Activated CD8-positive, alpha-beta memory T cell treated with anti-CD3 and anti-CD28 coated beads, Interleukin-2, amount 50 U/mL, for 1 hour (primary cell): ENCODE results near the gene LOXL3.

Experiments used
- DNase-seq: peaks from one replicate; pipeline ENCODE4 v3.0.0-alpha.2; 2020; ENCODE audit errors: extremely low read depth

LOXL3 gene

DNA sequence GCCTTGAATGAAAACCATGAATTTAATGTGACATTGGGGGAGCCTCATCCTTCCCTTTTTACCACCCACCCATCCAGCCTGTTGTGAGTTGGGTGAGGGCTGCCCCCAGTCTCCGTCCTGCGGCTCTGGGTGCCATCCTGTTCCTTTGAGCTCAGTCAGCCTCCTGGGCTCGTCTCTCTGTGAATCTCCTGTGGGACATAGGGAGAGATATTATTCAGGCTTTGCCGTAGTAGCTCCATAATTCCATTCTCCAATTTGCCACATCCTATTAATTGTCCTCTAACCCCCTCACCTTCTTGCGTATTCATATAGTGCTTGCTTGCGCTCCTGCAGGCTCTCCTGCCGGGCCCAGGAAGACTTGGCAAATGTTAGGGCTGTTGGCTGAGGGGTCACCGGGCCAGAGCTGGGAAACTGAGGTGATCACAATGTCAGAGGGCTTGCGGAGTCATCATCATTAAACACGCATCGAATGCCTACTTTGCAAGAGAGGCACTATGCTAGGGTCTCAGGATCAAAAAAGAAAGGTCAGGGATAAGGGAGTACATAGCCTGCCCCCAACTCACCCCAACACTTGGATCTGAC is 27.0 kb downstream of the LOXL3 start:
- DNase-seq: no peak

DNA sequence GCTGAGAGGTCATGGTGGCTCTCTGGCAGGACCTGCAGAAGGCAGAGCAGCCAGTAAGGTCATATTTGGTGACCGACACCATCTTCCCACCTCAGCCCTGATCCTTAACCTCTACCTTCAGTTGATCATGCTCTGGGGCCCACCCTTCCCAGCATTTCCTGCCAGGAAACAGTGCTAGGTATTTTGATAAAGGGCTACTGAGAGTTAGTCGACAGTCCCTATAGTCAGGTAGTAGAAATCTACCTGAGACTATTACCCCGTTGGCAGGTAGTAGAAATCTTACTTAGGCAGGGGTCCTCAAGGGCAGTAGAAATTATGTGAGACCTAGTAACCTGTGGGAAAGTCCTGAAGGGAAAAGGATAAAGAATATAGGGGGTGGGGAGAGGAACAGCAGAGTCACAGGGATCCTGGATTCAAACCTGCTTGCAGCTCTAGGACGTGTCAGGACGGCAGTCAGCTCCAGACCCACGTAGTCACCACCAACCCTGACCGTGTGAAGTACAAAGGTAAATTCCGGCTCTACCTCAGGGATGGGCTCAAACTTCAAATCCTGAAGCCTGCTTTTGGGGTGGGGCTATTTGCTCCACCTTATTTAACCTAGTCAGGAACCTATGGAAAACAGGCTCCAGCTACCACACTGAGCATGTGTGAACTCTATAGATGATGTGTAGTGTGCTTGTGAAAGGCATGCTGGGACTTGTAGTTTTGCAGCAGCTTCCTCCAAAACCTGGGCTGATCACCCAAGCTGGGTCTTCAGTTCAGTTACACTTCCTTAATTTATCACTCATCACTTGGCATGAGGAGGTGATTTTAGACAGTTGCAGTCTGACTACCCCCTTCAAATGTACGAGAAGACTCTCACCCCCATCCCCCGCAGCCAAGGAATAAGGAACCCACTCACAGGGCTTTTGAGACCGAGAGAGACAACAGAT is 27.8 kb downstream of the LOXL3 start, which contains the start of gene DQX1:
Gene DQX1 (minus strand): TSS at position 515 of the 932 bp plus-strand sequence. CDS start 502 bp downstream, at position 13.
- no peak for DNase-seq

DNA sequence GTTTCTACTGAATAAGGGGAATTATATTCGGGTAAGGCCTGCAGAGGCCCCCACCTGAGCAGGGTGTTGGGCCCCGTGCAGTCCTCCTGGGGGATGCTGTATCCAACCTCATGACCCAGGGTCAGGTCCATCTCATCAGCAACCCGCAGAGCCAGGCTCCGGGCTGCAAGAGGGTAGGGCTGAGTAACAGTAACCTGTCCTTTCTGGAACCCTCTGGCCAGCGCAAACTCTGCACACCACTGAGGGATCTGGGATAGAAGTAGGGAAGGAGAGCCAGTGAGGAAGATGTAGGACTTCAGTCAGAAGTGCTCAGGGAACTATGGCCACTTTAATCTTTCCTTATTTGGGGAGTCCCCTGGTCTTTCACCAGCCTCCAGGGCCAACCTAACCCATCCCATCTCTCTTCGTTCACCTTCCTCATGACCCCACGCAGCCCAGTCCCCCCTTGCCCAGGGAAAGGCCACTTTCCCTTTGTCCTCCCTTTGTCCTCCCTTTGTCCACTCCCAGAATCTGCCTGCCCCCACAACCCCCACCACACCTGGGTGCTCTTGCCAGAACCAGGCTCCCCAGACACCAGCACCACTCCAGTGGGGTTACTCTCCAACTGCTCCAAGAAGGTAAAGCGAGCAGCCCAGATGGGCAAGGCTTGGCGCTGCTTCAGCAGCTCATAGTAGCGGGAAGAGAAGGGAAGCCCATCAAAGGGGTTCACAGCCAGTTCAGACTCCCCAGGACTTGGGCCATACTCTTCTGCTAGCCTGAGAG is 28.6 kb downstream of the LOXL3 start:
- no peak for DNase-seq

DNA sequence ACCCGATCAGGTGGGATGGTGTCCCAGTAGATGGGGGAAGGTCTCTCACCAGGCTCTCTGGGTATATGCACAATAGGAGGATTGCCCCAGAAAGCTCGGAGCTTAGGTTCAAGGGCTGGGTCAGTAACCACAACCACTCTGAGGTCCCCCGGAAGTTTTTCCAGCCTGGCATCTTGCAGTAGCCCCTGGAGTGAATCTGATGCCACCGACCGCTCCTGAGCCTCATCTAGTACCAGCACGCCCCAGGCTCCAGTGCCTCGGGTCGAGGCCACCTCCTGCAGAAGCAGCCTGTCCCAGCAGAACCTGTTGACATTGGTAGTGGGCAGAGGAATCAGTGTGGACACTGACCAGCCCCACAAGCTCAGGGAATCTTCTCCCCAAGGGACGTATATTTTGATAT is 29.7 kb downstream of the LOXL3 start:
- DNase-seq: no peak

DNA sequence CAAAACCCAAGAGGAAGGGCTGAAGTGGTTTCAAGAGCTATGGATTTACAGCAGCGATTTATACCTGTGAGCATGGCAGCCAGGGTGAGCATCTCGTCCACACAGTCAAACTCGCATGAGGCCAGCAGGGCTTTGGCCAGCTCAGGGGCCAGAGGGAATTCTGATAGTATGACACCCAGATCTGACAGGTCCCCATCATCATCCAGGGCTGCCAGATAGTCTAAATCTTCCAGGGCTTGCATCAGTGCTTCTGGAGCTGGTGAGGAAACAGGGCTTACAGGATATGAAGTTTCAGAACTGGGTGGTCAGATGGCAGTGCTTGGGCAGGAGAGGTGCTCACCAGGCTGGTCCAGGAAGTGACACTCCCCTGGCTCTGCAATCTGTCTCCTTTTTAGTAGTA is 31.2 kb downstream of the LOXL3 start:
- no peak for DNase-seq

DNA sequence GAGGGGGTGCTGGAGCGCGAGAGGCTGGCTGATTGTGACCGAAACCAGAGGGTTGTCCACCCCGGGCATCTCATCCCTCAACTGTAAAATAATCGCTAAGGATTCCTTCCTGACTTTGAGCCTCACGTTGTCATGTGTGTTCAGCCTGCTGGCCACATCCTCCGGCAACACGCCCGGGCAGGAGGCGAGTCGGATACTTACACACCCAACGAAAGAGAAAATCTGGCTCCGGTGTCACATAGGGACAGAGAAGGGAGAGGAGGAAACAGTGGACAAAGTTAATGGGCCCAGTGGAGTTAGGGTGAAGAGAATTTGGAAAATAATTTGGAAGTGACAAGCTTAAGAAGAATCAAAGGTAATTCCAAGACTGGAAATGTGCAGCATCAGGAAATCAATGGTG is 37.1 kb downstream of the LOXL3 start:
- DNase-seq: no peak

DNA sequence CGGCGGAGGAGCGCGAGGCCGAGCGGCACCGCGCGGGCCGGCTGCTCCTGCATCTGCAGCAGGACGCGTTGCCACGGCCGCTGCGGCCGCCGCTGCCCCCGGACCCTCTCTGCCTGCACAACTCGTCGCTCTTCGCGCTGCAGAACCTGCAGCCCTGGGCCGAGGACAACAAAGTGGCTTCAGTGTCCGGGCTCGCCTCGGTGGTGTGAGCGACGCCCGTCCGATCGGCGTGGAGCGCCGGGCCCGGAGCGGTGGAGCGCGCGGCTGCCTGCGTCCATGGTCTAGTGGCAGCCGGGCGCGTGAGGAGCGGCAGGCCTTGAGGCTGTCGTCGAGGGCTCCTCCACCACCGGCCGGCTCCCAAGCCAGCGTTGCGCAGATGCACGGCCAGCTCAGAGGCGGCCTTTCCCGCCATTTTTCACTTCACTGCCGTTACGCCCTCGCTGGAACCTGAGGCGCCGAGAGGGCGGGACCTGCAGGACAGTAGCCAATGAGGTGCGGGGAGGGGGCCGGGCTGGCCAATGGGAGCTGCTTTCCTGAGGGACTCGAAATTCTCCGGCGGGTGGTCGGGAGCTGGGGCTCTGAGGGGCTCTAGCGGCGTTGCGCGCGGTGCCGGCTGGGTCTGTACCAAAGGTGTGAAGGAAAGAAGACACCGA is 37.6 kb downstream of the LOXL3 start:
- DNase-seq: peak; percentile 52

DNA sequence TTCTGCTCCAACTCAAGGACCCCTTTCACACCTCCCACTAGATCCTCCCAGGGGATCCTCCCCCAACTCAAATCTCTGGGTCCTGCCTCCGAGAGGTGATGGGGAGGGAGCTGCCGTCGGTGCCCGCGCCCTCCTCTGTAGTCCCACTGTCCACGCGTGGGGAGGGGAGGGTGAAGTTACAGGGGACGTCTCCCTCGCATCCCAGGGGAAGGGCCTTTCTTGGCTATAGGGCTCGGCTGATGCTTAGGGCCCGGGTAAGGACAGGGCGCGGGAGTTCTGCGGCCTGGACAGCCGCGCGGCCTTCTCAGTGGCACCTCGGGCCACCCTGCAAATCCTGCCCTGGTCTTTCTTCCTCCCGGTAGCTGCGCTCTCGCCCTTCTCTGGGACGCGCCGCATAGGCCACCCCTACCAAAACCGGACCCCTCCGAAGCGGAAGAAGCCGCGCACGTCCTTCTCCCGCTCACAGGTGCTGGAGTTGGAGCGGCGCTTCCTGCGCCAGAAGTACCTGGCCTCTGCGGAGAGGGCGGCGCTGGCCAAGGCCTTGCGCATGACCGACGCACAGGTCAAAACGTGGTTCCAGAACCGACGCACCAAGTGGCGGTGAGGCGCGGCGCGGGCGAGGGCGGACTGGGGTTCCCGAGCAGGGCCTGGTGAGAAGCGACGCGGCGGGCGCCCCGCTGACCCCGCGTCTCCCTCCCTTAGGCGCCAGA is 38.3 kb downstream of the LOXL3 start:
- DNase-seq: no peak

DNA sequence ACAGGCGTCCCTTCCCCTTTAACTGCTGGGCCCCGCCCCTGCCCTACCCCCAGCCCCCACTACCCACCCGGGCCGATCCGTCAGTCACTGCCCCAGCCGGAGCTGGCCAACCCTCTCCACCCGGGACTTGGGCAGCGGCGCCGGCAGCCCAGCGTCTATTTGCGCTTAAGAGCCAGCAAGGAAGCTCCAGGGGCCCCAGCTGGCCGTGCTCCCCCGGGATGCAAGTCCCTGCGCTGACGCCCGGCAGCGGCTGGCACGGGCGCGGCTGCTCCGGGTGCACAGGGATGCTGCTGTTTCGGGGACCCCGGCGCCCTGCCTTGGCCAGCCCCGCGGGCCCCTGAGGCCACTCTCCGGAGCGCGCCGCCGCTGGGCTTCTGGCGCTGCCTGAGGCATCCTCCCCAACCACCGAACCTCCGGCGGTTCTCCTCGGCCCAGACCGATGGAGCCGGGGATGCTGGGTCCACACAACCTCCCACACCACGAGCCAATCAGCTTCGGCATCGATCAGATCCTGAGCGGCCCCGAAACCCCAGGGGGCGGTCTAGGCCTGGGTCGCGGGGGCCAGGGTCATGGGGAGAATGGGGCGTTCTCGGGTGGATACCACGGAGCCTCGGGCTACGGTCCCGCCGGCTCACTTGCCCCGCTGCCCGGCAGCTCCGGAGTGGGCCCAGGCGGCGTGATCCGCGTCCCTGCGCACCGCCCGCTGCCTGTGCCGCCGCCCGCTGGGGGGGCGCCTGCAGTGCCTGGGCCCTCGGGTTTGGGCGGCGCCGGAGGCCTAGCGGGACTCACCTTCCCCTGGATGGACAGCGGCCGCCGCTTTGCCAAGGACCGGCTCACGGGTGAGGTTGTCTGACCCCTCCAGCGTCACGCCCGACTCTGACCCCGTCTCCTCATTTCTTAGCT is 39.1 kb downstream of the LOXL3 start, which contains the start of gene TLX2:
Gene TLX2 (plus strand): TSS at position 83 of the 903 bp plus-strand sequence. CDS start 357 bp downstream, at position 440.
- no peak for DNase-seq

DNA sequence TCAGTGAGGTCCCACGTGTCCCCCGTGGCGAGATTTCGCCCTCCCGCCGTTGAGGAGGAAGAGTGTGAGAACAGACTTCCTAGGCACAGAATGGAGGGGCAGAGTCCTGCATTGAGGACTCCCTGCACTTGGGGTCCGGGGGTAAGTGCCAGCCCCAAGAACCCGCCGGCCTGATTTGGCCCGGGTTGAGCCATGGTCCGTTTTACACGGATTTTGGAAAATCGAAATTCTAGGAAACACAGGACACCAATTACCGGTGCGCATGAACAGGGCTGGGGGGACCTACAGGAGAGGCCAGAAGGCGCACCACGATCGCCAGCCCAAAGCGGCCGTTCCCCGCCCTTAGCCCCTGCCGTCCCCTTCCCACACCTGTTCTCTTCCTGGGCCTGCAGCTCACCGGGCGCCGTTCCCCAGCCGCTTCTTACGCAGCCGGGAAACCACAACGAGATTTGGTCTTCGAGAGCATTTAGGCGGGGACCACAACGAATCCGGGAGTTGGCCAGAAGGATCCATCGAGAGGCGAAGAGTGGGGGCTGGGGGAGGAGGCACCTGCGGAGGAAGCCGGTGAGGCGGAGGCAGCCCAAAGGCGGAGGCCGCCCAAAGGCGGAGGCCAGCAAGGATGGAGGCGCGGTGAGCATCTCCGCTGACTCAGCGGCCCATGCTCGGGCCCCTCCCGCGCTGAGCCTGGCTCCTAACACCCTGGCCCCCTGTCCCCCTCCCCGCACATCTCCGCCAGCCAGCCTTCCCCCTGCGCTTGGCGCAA is 40.0 kb downstream of the LOXL3 start:
- no peak for DNase-seq

DNA sequence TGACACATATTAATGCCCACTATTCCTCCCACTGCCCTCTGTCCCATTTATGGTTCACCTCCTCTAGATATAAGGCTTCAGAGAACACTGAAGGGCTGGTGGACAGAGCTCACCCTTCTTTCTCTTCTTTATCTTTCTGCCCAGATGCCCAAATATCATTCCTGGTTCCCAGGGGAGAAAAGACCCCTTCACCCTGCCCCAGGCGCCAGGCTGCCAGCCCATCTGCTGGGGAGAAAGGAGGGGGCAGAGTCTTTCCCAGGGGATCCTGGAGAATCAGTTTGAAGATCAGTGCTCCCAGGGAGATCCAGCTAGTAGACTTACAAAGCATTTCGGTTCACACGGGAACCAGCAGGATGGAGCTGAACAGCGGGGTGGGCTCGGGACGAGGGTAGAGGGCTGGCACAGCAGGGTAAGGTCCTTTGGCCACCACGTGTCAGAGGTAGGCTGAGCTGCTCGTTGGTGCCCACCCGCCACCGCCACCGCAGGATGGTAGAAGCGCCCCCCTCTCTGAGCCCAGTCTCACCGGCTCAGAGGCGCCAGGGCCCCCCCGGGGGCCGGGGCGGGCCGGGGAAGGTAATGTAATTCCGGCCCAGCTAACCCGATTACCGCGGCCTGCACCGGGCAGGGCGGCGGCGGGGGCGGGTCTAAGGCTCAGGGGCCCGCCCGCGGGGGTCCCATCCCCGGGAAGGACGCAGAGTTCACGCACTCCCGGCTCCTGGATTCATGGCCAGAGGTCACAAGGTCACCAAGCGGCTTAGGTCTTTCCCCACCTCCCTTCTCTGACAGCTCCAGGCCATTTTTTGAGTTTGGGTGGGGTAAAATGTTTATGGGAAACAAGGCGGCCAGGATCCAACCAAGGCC is 40.8 kb downstream of the LOXL3 start:
- no peak for DNase-seq

DNA sequence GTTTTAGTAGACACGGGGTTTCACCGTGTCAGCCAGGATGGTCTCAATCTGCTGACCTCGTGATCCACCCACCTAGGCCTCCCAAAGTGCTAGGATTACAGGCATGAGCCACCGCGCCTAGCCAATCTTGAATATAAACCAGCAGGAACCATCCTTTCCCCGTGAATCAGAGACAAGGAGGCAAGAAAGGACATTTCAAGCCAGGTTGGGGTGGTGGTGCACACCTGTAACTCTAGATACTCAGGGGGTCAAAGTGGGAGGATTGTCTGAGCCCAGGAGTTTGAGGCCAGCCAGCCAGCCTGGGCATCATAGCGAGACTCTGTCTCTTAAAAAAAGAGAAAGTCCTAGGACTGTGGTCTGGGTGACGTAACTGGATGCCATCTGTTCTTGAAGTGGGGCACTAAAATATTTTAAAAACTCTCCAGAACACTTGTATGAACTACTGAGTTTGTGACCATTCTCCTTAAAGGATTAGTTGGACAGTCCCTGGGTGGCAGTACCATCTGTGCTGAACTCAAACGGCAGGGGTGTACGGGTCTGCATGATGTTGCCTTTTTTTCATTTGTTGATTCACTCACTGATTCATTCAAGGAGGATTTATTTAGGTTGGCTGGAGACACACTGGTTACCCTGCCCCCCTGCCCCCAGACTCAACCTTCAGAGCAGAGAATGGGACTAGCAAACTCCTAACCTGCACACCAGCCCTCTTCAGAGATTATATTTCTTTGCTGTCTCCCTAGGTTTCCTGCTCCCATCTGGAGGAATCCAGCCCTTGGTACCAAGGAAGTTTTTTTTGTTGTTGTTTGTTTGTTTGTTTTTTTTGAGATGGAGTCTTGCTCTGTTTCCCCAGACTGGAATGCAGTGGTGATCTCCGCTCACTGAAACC is 42.4 kb downstream of the LOXL3 start:
- no peak for DNase-seq

DNA sequence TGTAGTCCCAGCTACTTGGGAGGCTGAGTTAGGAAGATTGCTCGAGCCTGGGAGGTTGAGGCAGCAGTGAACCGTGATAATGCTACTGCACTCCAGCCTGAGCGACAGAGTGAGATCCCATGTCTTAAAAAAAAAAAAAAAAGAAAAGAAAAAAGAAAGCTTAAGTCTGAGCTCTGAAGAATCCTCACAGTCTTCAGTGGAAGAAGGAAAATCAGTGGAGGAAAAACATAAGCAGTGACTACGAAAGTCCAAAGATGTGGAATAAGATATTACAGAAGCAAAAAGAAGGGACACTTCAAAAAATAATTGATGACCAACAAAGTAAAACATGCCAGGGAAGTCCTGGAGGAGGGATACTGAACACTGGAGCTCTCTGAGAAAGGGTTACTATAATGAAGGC is 43.5 kb downstream of the LOXL3 start:
- no peak for DNase-seq

DNA sequence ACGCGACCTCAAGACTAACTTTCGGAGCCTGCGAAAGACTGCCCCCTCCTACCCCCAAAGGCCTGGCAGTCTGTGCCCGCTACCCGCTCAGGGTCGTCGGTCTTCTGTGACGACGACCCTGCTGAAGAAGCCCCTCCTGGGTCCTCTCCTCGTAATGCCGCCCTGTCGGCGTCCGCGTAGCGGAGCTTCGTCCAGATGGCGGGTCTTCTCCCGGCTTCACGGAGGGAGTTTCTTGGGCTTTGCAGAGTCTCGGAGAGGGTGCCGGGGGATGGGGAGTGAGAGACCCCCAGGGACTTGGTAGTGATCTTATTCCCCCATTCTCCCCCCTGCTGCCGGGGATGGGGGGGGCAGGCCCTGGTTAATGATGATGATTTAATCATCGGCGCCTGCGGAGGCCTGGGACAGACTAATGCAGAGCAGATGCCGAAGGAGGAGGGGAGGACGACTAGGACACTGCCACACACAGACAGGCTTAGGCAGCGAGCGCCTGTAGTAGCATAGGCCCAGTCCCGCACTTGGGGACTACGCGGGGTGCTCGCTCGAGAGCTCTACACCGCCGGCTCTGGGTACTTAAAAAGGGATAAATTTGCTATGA is 45.7 kb downstream of the LOXL3 start:
- DNase-seq: no peak

DNA sequence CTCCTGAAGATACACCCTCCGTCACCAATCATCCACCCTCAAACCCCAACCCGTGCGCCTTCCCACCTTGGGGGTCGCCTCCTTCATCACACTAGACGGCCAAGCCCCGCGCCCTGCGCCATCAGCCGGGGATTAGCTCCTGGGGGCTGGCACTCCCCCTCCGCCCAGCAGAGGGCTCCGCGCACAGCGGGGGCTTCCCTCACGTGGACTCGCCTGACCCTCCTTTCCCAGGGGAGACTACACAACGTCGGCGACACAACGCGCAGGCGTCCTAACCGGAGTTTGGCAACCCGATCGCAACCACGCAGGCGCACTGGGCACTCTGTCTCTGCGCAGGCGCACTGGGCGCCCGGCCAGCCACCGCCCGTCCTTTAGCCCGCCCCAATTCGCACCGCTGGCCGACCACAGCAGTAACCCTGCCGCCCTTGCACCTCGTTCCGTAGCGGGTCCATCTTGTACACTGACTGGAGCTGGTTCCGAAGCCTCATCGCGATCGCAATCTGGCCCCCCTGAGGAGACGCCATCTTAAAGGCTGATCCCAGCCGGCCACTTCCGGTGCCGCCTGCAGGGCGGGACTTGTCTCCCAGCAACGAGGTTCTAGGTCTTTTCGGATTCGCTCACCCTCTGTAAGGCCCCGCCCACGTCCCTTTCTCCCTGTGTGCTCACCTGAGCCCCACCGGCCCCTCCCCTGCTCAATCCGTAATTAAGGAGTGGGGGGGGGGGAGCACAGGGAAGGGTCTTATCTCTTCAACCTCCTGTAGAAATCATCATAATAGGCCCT is 46.4 kb downstream of the LOXL3 start, which contains the start of gene PCGF1:
Gene PCGF1 (minus strand): TSS at position 551 of the 781 bp plus-strand sequence. CDS start 27 bp downstream, at position 524.
- DNase-seq: peak; percentile 94
